Measurements from ENCODE around the gene PXYLP1.

DNA sequence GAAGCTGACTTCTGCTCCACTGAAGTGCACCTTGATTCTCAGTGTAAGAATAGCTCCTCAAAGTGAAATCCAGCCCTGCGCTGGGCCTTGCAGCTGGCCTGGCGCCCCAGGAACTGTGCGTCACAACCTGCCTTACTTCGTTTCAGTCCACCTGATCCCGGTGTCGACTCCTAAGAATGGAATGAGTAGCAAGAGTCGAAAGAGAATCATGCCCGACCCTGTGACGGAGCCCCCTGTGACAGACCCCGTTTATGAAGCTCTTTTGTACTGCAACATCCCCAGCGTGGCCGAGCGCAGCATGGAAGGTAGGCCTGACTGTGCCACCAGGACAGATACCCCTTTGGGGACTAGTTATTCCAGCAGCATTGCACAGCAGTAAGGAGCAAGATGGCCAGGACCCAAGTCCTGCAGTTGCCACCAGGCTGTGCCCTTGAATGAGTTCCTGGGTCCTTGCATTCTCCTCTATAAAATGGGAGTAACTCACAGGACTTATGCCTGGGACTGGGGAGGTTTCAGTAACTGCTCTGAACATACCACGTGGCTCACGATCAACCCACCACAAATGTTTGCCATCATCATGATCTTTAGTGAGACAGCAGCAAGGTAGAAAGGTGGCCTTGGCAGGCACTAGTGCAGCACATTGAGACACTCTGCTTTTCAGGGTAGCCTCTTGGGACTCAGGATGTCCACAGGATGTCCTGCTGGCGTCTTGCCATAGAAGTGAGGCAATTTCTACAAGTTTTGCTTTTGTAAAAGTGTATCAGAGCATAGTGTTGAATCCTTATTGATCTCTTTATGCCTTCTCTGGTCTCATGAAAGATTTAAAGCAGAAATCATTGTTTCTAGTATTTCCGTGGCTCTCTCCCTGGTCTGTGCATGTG, 46.8 kb downstream of the PXYLP1 start:
- TF ChIP-seq, protein P1, sequence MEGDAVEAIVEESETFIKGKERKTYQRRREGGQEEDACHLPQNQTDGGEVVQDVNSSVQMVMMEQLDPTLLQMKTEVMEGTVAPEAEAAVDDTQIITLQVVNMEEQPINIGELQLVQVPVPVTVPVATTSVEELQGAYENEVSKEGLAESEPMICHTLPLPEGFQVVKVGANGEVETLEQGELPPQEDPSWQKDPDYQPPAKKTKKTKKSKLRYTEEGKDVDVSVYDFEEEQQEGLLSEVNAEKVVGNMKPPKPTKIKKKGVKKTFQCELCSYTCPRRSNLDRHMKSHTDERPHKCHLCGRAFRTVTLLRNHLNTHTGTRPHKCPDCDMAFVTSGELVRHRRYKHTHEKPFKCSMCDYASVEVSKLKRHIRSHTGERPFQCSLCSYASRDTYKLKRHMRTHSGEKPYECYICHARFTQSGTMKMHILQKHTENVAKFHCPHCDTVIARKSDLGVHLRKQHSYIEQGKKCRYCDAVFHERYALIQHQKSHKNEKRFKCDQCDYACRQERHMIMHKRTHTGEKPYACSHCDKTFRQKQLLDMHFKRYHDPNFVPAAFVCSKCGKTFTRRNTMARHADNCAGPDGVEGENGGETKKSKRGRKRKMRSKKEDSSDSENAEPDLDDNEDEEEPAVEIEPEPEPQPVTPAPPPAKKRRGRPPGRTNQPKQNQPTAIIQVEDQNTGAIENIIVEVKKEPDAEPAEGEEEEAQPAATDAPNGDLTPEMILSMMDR (IDR thresholded peaks at IDR 0.05), result no peak
- TF ChIP-seq POLR2A (IDR thresholded peaks at IDR 0.05), result no peak

Data from uterus (tissue), 2 donors.